G401 (cell line): ENCODE measurements around the gene HARS1. TPM values are rescaled to one million over a fixed set of nuclear protein-coding genes. Genes with fewer than 3 reads are reported as not detected.
A peak's percentile ranks its signal among the peaks of the same experiment; 100 is the strongest.
"Not testable (repeated sequence)": the region's sequence is repeated elsewhere in the genome, so short reads cannot be mapped to it uniquely, and the experiment has no call there.

ENCODE experiments used
- DNase-seq: peaks from one replicate; pipeline ENCODE4 v3.0.0-alpha.2; 2015; ENCODE audit warnings: low spot score
- in situ Hi-C: cut with HindIII; loops from 2 replicates; pipeline ENCODE4 v1.10.0; 2016; ENCODE audit warnings: low sequenced_read_pairs, mixed read lengths
- total RNA-seq: library from RNA; depleted of rRNA; stranded (reverse); fragments of >200 nt; shearing (Covaris generic); gene quantifications from 2 replicates; pipeline ENCODE4 v1.2.3, GENCODE V29; 2014; rRNA removed

Gene HARS1, protein sequence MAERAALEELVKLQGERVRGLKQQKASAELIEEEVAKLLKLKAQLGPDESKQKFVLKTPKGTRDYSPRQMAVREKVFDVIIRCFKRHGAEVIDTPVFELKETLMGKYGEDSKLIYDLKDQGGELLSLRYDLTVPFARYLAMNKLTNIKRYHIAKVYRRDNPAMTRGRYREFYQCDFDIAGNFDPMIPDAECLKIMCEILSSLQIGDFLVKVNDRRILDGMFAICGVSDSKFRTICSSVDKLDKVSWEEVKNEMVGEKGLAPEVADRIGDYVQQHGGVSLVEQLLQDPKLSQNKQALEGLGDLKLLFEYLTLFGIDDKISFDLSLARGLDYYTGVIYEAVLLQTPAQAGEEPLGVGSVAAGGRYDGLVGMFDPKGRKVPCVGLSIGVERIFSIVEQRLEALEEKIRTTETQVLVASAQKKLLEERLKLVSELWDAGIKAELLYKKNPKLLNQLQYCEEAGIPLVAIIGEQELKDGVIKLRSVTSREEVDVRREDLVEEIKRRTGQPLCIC
- total RNA-seq = 76.3 and 80.6 TPM in 2 replicates

DNA sequence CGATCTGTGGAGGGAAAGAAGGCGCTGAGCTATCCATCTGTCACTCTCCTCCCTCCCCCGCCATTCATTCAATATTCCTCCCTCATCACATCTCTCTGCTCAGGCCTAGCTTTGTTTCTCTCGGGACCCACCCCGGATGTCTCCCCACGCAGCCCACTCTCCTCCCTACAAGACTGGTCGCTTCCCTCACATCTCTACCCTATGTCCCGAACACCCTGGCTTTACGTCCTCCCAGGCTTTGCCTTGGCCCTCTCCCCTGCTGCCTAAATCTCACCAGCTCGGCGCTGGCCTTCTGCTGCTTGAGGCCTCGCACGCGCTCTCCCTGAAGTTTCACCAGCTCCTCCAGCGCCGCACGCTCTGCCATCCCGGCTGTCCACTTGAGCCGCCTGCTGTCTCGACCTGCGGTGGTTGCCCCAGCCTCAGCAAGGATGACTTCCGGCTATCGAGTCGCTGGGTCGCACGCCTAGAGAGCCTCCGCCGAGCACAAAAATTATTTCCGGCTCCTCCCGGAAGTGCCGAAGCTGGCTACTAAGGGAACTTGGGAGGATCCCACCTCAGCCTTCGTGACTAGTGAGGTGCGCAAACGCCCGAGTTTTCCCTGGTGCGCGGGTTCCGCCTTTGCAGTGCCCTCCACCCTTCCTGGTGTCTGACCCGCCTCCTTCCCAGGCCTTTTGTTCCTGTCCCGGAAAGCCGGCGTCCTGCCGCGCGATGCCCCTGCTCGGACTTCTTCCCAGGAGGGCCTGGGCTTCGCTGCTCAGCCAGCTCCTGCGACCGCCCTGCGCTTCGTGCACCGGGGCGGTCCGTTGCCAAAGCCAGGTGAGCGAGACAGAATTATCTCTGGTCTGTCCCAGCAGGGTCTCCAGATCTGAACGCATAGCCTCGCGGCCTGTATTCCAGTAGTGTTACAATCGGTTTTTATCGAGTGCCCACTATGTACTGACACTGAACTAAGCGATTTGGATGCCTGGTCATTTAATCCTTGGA, at the start of gene HARS1, which contains the start of gene HARS2:
HARS1 (minus strand) TSS at position 430 of the 984 bp plus-strand sequence; CDS start at position 364, 66 bp downstream.
HARS2 (plus strand) TSS at position 515 of the 984 bp plus-strand sequence; CDS start at position 709, 194 bp downstream.
- peak; percentile 96 for DNase-seq
- in situ Hi-C loops = no loop called here

DNA sequence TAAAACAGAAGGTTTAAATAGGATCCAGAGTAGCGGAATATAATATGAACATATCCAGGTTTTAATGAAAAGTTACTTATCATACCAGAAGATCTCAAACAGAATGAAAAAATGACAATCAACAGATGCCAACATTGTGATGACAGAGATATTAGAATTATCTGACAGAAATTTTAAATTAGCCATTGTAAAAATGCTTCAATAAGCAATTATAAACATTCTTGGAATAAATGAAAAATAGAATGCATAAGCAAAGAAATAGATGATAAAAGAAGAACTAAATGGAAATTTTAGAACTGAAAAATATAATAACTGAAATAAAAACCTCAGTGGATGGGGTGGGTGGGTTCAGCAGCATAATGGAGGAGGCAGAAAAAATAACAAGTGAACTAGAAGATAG, 46.3 kb upstream of the HARS1 start:
- DNase-seq = no peak

DNA sequence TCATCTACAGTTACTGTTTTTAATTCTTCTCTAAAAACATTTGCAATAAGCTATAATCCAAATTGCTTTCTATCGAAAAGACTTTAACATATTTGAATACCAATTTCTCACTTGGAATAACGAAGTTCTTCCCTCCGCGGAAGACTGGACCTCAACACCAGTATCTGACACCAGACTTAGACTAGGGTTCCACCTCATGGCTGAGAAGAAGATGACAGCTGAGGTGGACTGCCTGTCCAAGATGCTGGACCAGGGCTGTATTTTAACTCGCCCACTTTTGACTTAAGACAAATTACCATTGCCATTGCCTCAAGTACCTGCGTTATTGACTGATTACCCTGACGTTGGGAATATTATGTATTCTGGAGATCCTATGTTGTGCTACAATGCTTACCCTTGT, 43.2 kb upstream of the HARS1 start:
- in situ Hi-C loops = no loop called here
- peak; percentile 13 for DNase-seq

More for the DNA sequence above, 46.3 kb upstream of the HARS1 start:
- in situ Hi-C loops = no loop called here

DNA sequence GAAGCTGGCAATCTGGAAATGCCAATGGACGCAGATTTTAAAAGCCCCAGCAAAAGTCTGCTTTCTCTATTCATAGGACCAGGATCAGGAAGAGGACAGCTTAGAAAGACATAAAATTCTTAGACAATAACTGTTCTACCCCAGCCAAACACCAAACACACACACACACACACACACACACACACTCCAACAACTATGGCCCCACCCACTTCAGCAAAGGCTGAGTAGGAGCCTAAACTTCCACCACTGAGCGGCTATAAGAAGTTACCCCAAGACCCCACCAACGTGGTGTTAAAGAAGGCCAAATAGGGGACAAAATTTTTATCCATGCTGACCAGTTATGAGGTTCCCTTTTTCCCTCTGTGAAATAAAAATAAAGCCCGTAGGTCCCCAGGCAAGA, 41.9 kb upstream of the HARS1 start:
- DNase-seq = no peak
- in situ Hi-C loops = no loop called here

DNA sequence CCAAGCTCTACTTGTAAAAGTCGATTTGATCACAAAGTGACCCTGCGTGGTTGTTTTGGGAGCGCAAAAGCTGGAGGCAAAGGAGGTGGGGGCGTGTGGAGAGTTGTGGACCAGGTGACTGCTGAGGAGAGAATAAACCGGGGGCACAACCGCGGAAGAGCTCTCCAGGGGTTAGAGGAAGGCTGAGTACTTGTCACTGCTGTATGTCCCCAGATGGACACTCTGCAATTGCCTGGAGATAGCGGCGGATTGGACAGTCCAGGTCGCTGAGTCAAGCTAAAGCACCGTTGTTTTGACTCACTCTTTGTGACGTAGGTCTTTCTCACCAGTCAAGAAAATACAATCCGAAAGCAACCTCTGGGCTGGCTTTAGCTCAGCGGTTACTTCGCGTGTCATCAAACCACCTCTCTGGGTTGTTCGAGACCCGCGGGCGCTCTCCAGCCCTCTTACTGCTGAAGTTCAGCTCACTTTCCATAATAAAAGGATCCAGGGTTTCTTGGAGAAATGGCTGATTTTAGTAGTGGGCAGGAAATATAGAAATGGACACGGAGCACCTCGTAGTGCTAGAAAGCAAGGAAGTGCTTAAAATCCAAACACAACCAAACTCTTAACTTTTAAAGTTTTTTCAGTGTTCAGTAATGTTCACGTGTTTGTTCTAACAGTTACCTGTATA, 34.8 kb upstream of the HARS1 start:
- DNase-seq = peak; percentile 69
- in situ Hi-C loops = no loop called here

DNA sequence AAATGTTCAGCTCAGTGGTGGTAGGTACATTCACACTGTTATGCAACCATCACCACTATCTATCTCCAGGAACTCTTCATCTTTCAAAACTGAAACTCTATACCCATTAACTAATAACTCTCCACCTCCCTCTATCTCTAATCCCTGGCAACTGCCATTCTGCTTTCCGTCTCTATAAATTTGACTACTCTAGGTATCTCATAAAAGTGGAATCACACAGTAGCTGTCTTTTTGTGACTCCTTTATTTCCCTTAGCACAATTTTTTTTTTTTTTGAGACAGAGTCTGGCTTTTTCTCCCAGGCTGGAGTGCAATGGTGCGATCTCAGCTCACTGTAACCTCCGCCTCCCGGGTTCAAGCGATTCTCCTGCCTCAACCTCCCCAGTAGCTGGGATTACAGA, 30.2 kb upstream of the HARS1 start:
- in situ Hi-C loops, DNase-seq: not testable (repeated sequence)

DNA sequence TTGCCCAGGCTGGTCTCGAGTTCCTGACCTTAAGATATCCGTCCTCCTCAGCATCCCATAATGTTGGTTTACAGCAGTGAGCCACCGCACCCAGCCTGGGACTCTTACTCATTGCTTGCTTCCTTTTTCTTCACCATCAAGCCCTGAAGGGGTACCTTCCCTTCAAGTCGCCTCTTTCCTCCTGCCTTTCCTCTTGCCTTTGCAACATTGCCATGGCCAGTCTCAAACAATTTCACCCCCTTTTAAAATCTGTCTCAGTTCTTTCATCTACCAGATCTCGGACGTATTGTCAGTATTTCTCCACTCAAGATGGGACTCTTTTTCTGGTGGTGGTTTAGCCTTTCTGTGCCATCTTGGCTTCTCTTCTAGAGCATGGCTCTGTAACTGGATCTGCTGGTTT, 29.6 kb upstream of the HARS1 start:
- DNase-seq, in situ Hi-C loops: not testable (repeated sequence)

DNA sequence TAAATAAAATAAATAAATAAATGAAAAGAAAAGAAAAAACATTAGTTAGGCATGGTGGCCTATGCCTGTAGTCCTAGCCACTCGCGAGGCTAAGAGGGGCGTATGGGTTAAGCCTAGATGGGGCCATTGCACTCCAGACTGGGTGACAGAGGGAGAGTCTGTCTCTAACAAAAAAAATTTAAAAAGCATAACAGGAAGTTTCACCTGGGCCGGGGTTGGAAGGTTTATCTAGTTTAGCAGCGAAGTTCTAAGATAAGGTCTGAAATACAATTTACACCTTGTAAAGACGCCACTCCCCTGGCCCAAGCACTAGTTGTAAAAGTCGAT, 27.1 kb upstream of the HARS1 start:
- in situ Hi-C loops = no loop called here
- DNase-seq = no peak

DNA sequence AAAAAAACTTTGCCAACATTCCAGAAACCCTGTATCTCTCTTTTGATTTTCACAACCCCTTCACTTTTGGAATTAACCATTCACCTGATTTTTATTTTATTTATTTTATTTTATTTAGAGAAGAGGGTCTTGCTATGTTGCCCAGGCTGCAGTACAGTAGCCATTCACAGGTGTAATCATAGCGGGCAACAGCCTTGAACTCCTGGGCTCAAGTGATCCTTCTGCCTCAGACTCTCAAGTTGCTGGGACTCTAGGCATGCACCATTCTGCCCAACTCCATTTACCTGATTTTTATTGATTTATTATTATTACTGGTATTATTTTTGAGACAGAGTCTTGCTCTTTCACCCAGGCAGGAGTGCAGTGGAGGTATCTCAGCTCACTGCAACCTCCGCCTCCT, 25.1 kb upstream of the HARS1 start:
- DNase-seq, in situ Hi-C loops: not testable (repeated sequence)

DNA sequence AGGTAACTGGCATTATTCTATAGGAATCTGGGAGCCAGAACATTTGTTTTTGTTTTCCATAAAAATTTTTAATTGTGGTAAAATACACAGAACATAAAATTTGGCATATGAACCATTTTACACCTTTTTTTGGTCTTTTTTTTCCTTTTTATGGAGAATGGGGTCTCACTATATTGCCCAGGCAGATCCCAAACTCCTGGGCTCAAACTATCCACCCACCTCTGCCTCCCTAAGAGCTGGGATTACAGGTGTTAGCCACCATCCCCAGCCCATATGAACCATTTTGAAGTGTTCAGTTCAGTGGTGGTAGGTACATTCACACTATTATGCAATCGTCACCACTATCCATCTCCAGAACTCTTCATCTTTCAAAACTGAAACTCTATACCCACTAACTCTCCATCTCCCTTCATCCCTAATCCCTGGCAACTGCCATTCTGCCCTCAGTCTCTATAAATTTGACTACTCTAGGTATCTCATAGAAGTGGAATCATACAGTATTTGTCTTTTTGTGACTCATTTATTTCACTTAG, 22.5 kb upstream of the HARS1 start:
- in situ Hi-C loops = no loop called here
- no peak for DNase-seq

DNA sequence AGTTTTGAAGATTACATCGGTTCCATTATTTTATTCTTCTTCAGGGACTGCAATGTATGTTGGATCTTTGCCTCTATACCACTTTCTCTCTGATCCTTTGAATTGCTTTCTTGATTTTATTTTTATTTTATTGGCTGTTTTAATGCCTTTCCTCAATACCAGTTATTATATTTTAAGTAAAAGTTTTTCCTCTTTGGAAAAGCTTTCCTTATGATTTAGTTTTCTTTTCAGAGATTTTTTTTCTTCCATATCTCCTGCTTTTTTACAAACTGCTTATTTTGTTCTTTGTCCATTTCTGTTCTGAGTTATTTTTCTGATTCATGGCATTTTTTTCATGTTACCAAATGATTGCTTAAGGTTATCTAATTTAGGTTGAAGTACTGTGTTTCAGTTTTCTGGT, 20.6 kb upstream of the HARS1 start:
- in situ Hi-C loops = no loop called here
- DNase-seq = no peak

DNA sequence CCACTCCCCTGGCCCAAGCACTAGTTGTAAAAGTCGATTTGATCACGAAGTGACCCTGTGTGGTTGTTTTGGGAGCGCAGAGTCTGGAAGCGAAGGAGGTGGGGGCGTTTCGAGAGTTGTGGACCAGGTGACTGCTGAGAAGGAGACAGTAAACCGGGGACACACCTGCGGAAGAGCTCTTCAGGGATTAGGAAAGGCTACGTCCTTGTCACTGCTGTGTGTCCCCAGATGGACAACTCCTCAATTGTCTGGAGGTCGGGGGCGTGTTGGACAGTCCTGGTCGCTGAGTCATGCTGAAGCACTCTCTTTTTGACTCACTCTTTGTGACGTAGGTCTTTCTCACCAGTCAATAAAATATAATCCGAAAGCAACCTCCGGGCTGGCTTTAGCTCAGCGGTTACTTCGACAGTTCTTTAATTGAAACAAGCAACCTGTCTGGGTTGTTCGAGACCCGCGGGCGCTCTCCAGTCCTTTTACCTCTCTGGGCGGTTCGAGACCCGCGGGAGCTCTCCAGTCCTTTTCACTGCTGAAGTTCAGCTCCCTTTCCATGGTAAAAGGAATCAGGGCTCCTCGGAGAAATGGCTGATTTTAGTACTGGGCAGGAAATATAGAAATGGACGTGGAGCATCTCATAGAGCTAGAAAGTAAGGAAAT, 19.9 kb upstream of the HARS1 start:
- in situ Hi-C loops = no loop called here
- peak; percentile 84 for DNase-seq

DNA sequence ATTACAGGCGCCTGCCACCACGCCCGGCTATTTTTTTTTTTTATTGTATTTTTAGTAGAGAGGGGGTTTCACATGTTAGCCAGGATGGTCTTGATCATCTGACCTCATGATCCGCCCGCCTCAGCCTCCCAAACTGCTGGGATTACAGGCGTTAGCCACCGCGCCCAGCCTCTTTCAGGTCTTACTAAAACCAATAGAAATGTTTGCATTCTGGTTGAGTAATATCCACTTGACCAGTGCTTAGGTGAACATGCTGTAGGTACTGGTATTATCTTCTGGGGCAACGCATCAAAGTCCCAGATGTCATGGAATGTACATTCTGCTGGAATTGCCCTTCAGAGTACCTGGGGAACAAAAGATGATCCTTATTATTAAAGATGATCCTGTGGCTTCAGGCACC, 17.6 kb upstream of the HARS1 start:
- in situ Hi-C loops, DNase-seq: not testable (repeated sequence)

DNA sequence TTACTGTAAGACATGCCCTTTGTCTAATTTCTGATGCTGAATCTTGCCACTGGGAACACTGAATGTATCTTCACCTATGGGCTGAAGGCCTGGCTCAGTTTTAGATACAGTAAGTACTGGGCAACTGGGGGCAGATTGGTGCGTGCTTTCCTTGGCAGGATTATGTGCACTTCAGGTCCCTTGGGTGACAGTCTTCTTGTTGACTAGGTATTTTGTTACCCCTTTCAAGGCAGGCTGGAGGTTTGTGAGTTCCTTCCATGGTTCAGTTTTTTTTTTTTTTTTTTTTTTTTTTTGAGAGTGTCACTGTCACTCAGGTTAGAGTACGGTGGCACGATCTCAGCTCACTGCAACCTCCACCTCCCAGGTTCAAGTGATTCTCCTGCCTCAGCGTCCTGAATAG, 16.6 kb upstream of the HARS1 start:
- in situ Hi-C loops = no loop called here
- DNase-seq = no peak

DNA sequence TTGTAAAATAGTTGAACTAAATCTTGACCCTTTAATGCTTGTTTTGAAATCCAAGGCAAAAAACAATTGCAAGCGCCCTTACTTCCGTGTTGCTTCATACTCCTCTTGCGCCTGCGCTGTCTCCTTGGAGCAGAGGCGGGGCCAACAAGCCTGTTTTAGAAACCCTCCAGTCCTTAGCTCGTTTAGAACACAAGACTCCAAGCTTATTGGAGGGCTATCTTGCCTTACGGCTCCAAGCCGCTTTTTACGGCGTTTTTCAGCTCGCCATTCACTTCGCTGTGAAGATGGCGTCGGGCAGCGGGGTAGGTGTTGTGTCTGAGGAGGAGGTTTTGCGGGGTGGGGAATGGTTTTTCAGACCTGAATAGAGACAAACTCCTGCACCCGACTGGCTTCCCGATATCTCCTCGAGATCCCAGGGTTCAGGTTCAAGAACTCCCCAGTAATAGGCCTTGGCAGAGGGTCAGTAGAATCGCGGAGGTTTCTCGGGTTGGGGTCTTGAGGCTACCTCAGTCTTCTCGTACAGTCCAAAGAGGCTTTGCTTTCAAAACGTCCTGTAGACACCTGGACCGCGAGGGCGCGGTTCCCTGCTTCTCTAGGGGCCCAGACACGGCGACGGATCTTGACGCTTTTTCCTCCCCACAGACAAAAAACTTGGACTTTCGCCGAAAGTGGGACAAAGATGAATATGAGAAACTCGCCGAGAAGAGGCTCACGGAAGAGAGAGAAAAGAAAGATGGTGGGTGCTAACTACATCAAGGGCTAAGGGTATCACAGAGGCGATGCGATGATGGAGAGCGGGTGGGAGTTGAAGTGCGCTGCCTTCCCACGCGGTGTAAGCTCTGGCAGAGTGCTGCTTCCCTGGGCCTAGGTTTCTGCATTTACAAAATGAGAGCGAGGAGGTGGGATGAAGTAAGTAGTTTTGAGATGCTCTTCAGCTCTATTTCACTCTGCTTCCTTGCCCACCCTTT, 9.3 kb upstream of the HARS1 start, which contains the start of gene ZMAT2:
ZMAT2 (plus strand) TSS at position 271 of the 968 bp plus-strand sequence; CDS start at position 285, 14 bp downstream.
- in situ Hi-C loops = no loop called here
- DNase-seq = peak; percentile 99

DNA sequence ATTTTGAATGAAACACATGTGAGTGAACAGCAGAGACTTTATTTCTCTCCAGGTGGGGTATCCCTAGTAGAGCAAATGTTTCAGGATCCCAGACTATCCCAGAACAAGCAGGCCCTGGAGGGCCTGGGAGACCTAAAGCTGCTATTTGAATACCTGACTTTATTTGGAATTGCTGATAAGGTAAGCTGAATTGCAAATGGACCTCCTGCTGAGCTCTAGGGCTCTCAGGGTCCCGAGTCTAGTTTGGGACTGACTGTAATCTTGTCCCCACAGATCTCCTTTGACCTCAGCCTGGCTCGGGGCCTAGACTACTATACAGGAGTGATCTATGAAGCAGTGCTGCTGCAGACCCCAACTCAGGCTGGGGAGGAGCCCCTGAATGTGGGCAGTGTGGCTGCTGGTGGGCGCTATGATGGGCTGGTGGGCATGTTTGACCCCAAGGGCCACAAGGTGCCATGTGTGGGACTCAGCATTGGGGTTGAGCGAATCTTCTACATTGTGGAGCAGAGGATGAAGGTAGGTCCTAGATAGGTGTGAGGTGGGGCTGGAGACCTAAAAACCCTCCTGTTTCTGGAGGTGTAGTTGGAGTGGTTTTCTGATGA, 5.8 kb upstream of the HARS1 start:
- in situ Hi-C loops = no loop called here

DNA sequence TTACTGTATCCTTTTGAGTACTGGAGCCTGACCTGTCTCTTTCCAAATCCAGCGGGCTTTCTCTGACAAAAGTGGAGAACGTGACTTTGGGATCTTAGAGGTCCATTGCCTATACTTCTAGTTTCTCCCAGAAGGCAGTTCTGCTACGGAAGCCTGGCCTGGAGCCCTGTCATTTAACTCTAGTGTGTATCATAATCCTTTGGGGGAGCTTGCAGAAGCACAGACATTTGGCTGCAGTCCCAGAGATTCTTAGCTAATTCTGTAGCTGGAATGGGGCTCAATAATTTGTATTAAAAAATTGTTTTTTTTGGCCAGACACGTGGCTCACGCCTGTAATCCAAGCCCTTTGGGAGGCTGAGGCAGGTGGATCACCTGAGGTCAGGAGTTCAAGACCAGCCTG, 3.1 kb upstream of the HARS1 start:
- in situ Hi-C loops = no loop called here
- no peak for DNase-seq

More for the DNA sequence above, 5.8 kb upstream of the HARS1 start:
- no peak for DNase-seq
